Measurements from ENCODE around the gene RBP5. TPM values are rescaled to one million over a fixed set of nuclear protein-coding genes. Genes with fewer than 3 reads are reported as not detected.

The RBP5 gene
- total RNA-seq, 1 experiment from 2014 or later, result 2.3 TPM

GRCh38 chr12:7073946-7074345 lies 54.7 kb downstream of the RBP5 start:
- Mint-ChIP-seq H3K27ac (ENCODE audit: unreplicated experiment) (no peak overlapping the region), H3K9me3 (ENCODE audit: low read depth, unreplicated experiment) (no peaks in the 10 kb centered on the region), H3K36me3 (ENCODE audit: insufficient read depth, unreplicated experiment) (no peaks in the 10 kb centered on the region), H3K4me3 (ENCODE audit: low read depth, unreplicated experiment) (no peak overlapping the region), H3K4me1 (ENCODE audit: low read depth, unreplicated experiment) (peaks cover 6% of the 10 kb centered on the region), H3K27me3 (ENCODE audit: unreplicated experiment) (peaks cover 54% of the 10 kb centered on the region)
- no peak for TF ChIP-seq CTCF (IDR thresholded peaks at IDR 0.05; ENCODE audit: unreplicated experiment)
- CTCF ChIA-PET, result no interaction called here
- BruUV-seq (replicated peaks), result no TSS peak
- no peak for DNase-seq
- intact Hi-C loops (cut with micrococcal nuclease; ENCODE audit: unreplicated experiment), result no loop called here

Other genes with a start within 250 kb of the RBP5 start
- gene LRRC23, start 224.1 kb downstream of the RBP5 start, total RNA-seq (2022), result 6.0 and 8.3 TPM in 2 replicates
- 14.5 and 16.1 TPM in 2 replicates for gene ENO2, start 214.3 kb downstream of the RBP5 start, total RNA-seq (2022)
- 59.9 and 62.0 TPM in 2 replicates for gene ATN1, start 200.9 kb downstream of the RBP5 start, total RNA-seq (2022)
- not detected in 2 replicates for gene RNU7-1, start 185.1 kb downstream of the RBP5 start, total RNA-seq (2022)
- 96.7 and 103 TPM in 2 replicates for gene C12orf57, start 184.9 kb downstream of the RBP5 start, total RNA-seq (2022)
- 42.4 and 46.3 TPM in 2 replicates for gene PTPN6, start 177.5 kb downstream of the RBP5 start, total RNA-seq (2022)
- gene PHB2, start 158.2 kb downstream of the RBP5 start, total RNA-seq (2022), result 182 and 195 TPM in 2 replicates
- gene EMG1, start 158.0 kb downstream of the RBP5 start, total RNA-seq (2022), result 73.1 and 80.5 TPM in 2 replicates
- gene LPCAT3, start 110.4 kb downstream of the RBP5 start, total RNA-seq (2022), result 30.2 and 31.7 TPM in 2 replicates
- 7.1 and 9.7 TPM in 2 replicates for gene C1S, start 68.2 kb downstream of the RBP5 start, total RNA-seq (2022)
- gene C1R, start 36.4 kb downstream of the RBP5 start, total RNA-seq (2022), result 7.6 and 7.9 TPM in 2 replicates
- gene C1RL, start 19.7 kb downstream of the RBP5 start, total RNA-seq (2022), result 43.2 and 43.4 TPM in 2 replicates
- gene CLSTN3, start 1.5 kb upstream of the RBP5 start, total RNA-seq (2022), result 37.5 and 48.1 TPM in 2 replicates
- 36.8 and 36.9 TPM in 2 replicates for gene PEX5, start 60.8 kb upstream of the RBP5 start, total RNA-seq (2022)
- not detected in 2 replicates for gene ACSM4, start 175.2 kb upstream of the RBP5 start, total RNA-seq (2022)

Measured in Calu3 (cell line).